GM18520 (cell line): Measurements from ENCODE around the gene GLUL.
A peak's percentile ranks its signal among the peaks of the same experiment; 100 is the strongest.
"Not testable (repeated sequence)": the region's sequence is repeated elsewhere in the genome, so short reads cannot be mapped to it uniquely, and the experiment has no call there.

Experiments used
- ATAC-seq: cut with Tn5 transposase; IDR thresholded peaks from one replicate; pipeline ENCODE4 v1.9.1; 2021; ENCODE audit not compliant: unreplicated experiment

GLUL gene

GRCh38 chr1:182368358-182368757 lies 23.2 kb downstream of the GLUL start:
- ATAC-seq, result peak; percentile 39

GRCh38 chr1:182367926-182368325 lies 23.7 kb downstream of the GLUL start:
- ATAC-seq, result no peak

GRCh38 chr1:182366596-182366995 lies 25.0 kb downstream of the GLUL start:
- ATAC-seq, result no peak

GRCh38 chr1:182359645-182360044 lies 31.9 kb downstream of the GLUL start:
- ATAC-seq, result no peak

- no peak for ATAC-seq
Measured at GRCh38 chr1:182357913-182358312, 33.7 kb downstream of the GLUL start.

- no peak for ATAC-seq
Measured at GRCh38 chr1:182357171-182357570, 34.4 kb downstream of the GLUL start.

- no peak for ATAC-seq
Measured at GRCh38 chr1:182355723-182356098, 35.9 kb downstream of the GLUL start.

GRCh38 chr1:182351790-182352364 lies 39.7 kb downstream of the GLUL start:
- ATAC-seq, result no peak

- no peak for ATAC-seq
Measured at GRCh38 chr1:182350839-182351238, 40.8 kb downstream of the GLUL start.

GRCh38 chr1:182348961-182349747 lies 42.4 kb downstream of the GLUL start:
- no peak for ATAC-seq

GRCh38 chr1:182347019-182347418 lies 44.6 kb downstream of the GLUL start:
- ATAC-seq, result no peak

GRCh38 chr1:182340233-182341058 lies 51.1 kb downstream of the GLUL start:
- ATAC-seq, result no peak

GRCh38 chr1:182339684-182340083 lies 51.9 kb downstream of the GLUL start:
- no peak for ATAC-seq

GRCh38 chr1:182338806-182339370 lies 52.7 kb downstream of the GLUL start:
- no peak for ATAC-seq

GRCh38 chr1:182337736-182338571 lies 53.6 kb downstream of the GLUL start:
- no peak for ATAC-seq

GRCh38 chr1:182335771-182336566 lies 55.6 kb downstream of the GLUL start:
- ATAC-seq, result no peak

GRCh38 chr1:182333071-182333571 lies 58.5 kb downstream of the GLUL start:
- not testable (repeated sequence) for ATAC-seq

GRCh38 chr1:182332261-182333060 lies 59.1 kb downstream of the GLUL start:
- ATAC-seq, result no peak
